GM12872 (cell line): ENCODE measurements around the gene RPL9.
A peak's percentile ranks its signal among the peaks of the same experiment; 100 is the strongest.

Experiments used
- TF ChIP-seq, protein P1 (sequence below): IDR thresholded peaks from 3 replicates; pipeline ENCODE4 v1.5.1; 2011; ENCODE audit warnings: low read depth, mild to moderate bottlenecking, low read length, moderate library complexity; ENCODE audit not compliant: insufficient read depth

The RPL9 gene

DNA sequence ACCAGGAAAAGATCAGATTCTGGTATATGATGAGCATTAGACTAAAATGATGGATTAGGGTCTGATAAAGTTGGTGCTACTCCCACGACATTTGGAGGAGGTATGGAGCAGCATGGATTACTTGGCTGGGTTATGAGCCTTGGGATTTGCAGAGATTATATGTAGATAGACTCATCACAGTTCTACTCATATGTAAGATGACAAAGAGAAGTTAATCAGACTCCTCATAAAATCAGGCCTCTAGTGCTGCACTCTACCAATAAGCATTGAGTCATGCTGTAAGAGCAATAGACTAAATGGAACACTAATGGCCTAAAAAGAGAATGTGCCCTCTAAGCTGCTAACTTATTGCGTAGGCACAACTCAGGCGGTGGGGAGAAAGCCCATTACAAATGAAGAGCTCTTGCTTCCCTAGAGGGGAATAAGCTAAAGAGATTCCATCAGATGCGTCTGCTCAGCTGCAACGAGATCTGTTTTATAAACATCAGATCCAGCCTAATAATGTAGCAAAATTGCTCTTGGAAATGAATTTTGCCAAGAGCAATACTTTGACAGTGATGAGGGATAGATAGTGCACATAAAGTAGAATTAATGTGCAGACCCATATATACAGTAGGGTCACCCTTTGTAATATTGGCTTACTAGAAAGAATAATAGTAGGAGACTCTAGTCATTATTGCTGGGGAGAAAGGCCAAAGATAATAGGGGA, 17.6 kb upstream of the RPL9 start:
- TF ChIP-seq, protein P1, sequence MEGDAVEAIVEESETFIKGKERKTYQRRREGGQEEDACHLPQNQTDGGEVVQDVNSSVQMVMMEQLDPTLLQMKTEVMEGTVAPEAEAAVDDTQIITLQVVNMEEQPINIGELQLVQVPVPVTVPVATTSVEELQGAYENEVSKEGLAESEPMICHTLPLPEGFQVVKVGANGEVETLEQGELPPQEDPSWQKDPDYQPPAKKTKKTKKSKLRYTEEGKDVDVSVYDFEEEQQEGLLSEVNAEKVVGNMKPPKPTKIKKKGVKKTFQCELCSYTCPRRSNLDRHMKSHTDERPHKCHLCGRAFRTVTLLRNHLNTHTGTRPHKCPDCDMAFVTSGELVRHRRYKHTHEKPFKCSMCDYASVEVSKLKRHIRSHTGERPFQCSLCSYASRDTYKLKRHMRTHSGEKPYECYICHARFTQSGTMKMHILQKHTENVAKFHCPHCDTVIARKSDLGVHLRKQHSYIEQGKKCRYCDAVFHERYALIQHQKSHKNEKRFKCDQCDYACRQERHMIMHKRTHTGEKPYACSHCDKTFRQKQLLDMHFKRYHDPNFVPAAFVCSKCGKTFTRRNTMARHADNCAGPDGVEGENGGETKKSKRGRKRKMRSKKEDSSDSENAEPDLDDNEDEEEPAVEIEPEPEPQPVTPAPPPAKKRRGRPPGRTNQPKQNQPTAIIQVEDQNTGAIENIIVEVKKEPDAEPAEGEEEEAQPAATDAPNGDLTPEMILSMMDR, result no peak

DNA sequence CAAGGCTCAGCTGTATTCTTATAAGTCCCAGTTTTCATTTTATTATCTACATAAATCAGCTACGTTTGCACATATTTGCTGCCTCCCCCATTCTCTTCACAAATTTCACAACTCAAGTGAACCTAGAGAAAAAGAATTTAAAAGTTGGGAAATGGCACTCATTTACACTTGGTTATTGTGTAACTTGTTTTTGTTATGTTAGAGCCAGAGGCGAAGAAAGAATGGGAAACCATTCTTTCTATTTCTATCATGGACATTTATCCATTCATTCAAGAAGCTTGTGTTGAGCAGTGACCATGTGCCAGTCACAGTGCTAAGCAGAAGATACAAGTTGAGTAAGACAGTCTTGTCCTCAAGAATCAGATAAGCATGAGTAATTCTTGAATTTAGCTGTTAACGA, 13.7 kb upstream of the RPL9 start:
- TF ChIP-seq, protein P1, result no peak

DNA sequence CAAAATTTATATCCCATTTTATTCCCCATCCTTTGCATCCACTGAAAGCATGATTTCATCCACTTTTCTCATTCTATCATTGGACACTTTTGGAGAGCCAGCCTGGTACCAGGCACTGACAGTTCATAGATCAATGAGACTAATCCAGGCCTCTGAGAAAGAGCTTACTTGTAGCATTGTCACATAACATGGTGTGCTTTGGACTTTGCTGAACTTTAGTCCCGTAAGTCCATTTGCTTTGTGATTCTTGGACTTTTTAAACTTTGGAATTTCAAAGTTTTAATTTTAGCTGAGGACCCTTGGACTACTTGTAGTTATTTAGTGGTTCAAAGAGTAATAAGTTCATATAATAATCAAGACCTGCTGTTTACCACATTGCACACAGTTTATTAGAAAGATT, 11.7 kb upstream of the RPL9 start:
- TF ChIP-seq, protein P1, result no peak

DNA sequence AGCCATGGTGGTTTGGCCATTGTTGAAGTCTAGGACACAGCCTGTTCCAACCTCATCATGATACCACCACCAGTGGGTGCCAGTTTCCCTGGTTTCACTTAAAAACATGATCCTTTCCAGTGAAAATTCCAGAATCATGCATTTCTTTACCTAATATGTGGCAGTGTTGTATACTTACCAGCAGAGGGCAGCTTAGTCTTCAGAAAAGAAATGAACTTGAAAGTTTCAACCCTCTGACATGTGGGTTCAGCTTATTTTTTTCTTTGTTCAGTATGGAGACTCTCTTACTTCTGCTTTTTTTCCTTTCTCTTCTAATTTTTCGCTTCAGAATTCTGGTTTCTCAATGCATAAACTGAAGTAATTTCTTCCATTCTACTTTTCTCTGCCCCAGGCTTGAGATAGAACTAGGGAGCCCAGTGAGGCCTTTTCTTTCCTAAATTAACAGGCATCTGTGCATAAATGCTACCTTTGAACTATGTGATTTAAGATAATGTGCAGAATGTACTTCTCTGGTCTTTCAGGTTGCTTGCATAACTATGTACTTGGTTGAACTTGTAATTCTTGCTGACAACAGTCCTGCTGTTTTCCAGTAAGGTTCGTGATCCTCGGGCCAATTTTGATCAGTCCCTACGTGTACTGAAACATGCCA, 10.8 kb upstream of the RPL9 start:
- TF ChIP-seq, protein P1, result peak; percentile 68

DNA sequence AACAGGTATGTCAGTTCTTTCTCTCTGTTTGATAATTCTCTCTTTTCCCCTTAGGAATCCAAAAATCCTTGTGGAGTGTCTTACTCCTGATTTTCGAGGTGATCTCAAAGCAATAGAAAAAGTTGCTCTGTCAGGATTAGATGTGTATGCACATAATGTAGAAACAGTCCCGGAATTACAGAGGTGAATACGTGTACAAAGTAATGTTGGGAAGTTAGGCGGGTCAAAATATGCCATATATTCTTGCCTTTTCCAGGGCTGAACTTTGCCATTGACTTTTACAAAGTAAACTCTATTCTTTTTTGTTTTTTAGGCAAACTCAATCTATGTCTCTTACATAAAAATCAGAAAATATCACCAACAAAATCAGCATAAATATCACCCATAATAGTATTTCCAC, 8.7 kb upstream of the RPL9 start:
- TF ChIP-seq, protein P1, result no peak

DNA sequence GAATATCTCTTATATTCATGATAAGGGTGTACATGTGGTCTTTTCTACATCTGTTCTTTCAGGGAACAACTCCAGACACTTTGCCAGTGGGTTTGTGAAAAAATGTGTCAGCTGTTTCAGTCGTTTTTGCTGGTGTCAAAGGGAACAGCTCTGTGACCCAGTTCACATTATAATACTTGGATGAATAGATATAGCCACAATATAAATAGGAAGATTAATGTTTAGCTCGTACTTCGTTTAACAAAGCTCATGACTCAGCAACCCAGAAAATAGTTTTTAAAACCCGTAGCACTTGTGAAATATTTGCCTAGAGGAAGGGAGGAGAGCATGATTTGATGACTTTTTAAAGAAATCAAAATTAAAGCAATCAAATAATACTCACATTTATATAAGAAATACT, 8.0 kb upstream of the RPL9 start:
- TF ChIP-seq, protein P1, result no peak

DNA sequence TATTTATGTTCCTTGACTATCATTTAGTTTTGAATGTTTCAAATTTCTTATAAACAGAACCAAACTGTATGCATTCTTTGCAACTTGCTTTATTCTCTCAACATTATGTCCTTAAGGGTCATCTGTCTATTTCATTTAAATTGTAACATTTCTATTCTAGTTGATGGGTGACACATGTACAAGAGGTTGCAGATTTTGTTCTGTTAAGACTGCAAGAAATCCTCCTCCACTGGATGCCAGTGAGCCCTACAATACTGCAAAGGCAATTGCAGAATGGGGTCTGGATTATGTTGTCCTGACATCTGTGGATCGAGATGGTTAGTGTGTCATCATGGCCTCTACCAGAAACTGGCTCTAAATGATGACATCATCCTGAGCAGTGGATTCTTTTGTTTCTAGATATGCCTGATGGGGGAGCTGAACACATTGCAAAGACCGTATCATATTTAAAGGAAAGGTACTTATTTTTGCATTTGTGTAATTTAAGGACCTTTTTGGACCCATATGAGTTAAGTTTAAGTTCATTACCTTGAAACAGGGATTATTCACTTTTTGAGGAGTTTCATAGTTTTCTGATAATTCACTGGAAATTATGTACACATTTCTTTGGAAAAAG, 6.3 kb upstream of the RPL9 start:
- TF ChIP-seq, protein P1, result no peak
